Activated CD8-positive, alpha-beta T cell treated with anti-CD3 and anti-CD28 coated beads, Interleukin-2, amount 10 ng/mL, durations not matched to agents 7 days and 5 days (primary cell): Measurements from ENCODE around the gene SBF2. TPM values are rescaled to one million over a fixed set of nuclear protein-coding genes. Genes with fewer than 3 reads are reported as not detected.
"Not testable (repeated sequence)": the region's sequence is repeated elsewhere in the genome, so short reads cannot be mapped to it uniquely, and the experiment has no call there.

Experiments
- ATAC-seq: fragments of 150-1000 bp; cut with Tn5 transposase; one replicate; pipeline ENCODE4 v1.10.0; 2021; ENCODE audit warnings: moderate library complexity
- CTCF ChIA-PET: fragments of 350-600 bp; sonication (Branson Sonifier 250); formaldehyde crosslinking; loops from one replicate; lab custom pipeline; 2021; ENCODE audit warnings: antibody characterized with exemption; lab: Charles Lee
- POLR2A ChIA-PET: fragments of 350-600 bp; sonication (Branson Sonifier 250); formaldehyde crosslinking; loops from one replicate; lab custom pipeline; 2021; ENCODE audit warnings: antibody characterized with exemption; lab: Charles Lee
- DNase-seq: peaks from one replicate; pipeline ENCODE4 v3.0.0-alpha.2; 2020
- H3K27ac Mint-ChIP-seq: one replicate; pipeline ENCODE4 v1.8.0; 2021; ENCODE audit warnings: mild to moderate bottlenecking, mixed read lengths
- H3K27me3 Mint-ChIP-seq: one replicate; pipeline ENCODE4 v1.8.0; 2021; ENCODE audit warnings: low read depth, mixed read lengths
- H3K36me3 Mint-ChIP-seq: one replicate; pipeline ENCODE4 v1.8.0; 2021; ENCODE audit warnings: low read depth, mixed read lengths
- H3K4me1 Mint-ChIP-seq: one replicate; pipeline ENCODE4 v1.8.0; 2021; ENCODE audit warnings: low read depth, mixed read lengths
- H3K4me3 Mint-ChIP-seq: one replicate; pipeline ENCODE4 v1.8.0; 2021; ENCODE audit warnings: mild to moderate bottlenecking, mixed read lengths
- H3K9me3 Mint-ChIP-seq: one replicate; pipeline ENCODE4 v1.8.0; 2022; ENCODE audit warnings: mixed read lengths; ENCODE audit not compliant: insufficient read depth
- total RNA-seq, 2 experiments: library from RNA; stranded (reverse); gene quantifications; one replicate each; pipeline ENCODE4 v1.2.3, GENCODE V29; 2021

SBF2 gene
- total RNA-seq, 2 experiments from 2014 or later: 5.1 to 5.9 TPM

DNA sequence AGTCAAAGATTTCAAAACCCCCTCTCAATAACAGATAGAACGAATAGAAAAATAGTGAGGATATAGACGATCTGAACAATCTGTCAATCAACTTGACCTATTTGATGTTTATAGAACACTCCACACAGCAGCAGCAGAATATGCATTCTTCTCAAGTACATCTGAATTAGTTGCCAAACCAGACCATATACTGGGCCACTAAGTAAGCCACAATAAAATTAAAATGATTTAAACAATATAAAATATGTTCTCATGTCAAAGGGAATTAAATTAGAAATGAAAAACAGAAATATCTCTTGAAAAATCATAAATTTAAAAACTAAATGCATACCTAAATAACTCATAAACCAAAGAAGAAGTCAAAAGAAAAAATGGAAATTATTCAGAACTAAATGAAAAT, 229.2 kb downstream of the SBF2 start:
- ATAC-seq: no peak
- Mint-ChIP-seq H3K36me3 (no peaks in the 10 kb centered on the region), H3K27ac (no peak overlapping the region), H3K4me1 (no peaks in the 10 kb centered on the region), H3K9me3 (no peaks in the 10 kb centered on the region), H3K27me3 (no peaks in the 10 kb centered on the region), H3K4me3 (no peak overlapping the region)
- CTCF ChIA-PET: no interaction called here
- DNase-seq: no peak
- POLR2A ChIA-PET: no interaction called here

DNA sequence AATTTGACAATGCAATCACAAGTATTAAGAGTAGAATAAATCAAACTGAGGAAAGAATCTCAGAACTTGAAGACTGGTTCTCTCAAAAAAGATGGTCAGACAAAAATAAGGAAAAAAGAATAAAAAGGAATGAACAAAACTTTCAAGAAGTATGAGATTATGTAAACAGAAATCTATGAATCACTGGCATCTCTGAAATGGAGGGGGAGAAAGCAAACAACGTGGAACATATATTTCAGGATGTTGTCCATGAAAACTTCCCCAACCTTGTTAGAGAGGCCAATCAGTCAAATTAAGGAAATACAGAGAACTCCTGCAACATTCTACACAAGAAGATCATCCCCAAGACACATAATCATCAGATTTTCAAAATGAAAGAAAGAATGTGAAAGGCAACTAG, 235.7 kb downstream of the SBF2 start:
- H3K4me3 Mint-ChIP-seq: no peak overlapping the region
- H3K9me3 Mint-ChIP-seq: peaks cover 16% of the 10 kb centered on the region
- CTCF ChIA-PET: no interaction called here
- POLR2A ChIA-PET: no interaction called here
- no peak for ATAC-seq
- no peak for DNase-seq
- H3K36me3 Mint-ChIP-seq: no peaks in the 10 kb centered on the region
- no peaks in the 10 kb centered on the region for H3K4me1 Mint-ChIP-seq
- no peaks in the 10 kb centered on the region for H3K27me3 Mint-ChIP-seq
- H3K27ac Mint-ChIP-seq: no peak overlapping the region

DNA sequence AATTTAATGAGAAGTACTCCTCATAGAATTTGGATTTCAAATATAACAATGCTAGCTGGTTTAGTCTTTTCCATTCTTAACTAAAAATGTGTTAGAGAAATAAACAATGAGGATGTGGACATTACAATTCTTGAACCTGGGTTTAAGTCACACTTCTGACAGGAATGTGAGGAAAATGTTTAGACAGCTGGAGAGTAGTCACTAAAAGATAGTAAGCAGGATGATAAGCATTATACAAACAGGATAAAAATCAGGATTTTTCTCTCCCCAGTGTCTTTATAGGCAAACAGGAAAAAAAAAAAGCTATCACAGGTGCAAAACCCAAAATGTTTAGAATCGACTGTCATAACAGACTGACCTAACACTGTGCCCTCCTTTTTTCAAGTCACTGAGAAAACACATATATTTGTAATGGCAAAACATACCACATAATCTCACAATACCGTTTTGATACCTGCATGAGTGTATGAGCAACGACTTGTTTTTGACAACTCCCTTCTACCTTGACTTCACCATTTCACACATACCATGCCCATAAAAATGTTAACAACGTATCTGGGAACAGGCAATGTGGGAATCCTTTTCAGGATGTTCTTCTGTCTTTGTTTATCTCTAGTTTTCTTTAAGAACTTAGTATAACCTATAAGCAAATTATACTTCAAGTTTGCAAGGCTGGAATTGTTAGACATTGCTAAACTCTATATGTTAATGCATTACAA, 242.0 kb downstream of the SBF2 start:
- H3K9me3 Mint-ChIP-seq: peaks cover under 1% of the 10 kb centered on the region
- no peak for DNase-seq
- no peak for ATAC-seq
- no peak overlapping the region for H3K27ac Mint-ChIP-seq
- H3K4me3 Mint-ChIP-seq: no peak overlapping the region
- H3K4me1 Mint-ChIP-seq: no peaks in the 10 kb centered on the region
- H3K27me3 Mint-ChIP-seq: no peaks in the 10 kb centered on the region
- H3K36me3 Mint-ChIP-seq: no peaks in the 10 kb centered on the region
- CTCF ChIA-PET: interaction anchor here (2.4 kb wide), 1 partner anchor 24 kb away, joined by 10 read pairs; no protein-coding TSS in a partner anchor
- POLR2A ChIA-PET: no interaction called here

GRCh38 chr11:10050561-10050960, 243.5 kb downstream of the SBF2 start:
- DNase-seq: no peak
- no peak overlapping the region for H3K27ac Mint-ChIP-seq
- no peak for ATAC-seq
- H3K27me3 Mint-ChIP-seq: no peaks in the 10 kb centered on the region
- H3K4me1 Mint-ChIP-seq: no peaks in the 10 kb centered on the region
- POLR2A ChIA-PET: no interaction called here
- H3K36me3 Mint-ChIP-seq: no peaks in the 10 kb centered on the region
- no peak overlapping the region for H3K4me3 Mint-ChIP-seq
- CTCF ChIA-PET: interaction anchor here (2.4 kb wide), 1 partner anchor 26 kb away, joined by 10 read pairs; no protein-coding TSS in a partner anchor
- H3K9me3 Mint-ChIP-seq: no peaks in the 10 kb centered on the region

DNA sequence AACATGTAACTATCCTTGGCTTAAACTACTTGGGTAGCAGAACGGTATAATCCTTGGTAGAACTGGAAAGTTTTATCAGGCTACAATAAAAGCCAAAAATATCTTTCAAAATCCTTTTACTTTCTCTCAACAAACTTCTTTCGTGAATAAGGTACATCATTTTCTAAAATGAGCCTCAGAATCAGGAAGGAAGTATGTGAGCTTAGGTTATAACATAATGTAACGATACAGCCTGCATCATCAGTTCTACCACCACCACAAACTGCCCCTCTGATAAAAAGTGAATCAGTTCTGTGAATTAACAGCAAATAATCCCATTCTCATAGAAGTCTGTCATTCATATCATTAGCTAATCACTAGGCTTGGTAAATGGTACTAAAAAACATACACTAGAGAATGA, 244.3 kb downstream of the SBF2 start:
- CTCF ChIA-PET: interaction anchor here (1.5 kb wide), 1 partner anchor 27 kb away, joined by 3 read pairs; no protein-coding TSS in a partner anchor
- DNase-seq (no peak), ATAC-seq (no peak)
- Mint-ChIP-seq H3K4me1 (no peaks in the 10 kb centered on the region), H3K9me3 (no peaks in the 10 kb centered on the region), H3K4me3 (no peak overlapping the region), H3K36me3 (no peaks in the 10 kb centered on the region), H3K27me3 (no peaks in the 10 kb centered on the region), H3K27ac (no peak overlapping the region)
- POLR2A ChIA-PET: no interaction called here

DNA sequence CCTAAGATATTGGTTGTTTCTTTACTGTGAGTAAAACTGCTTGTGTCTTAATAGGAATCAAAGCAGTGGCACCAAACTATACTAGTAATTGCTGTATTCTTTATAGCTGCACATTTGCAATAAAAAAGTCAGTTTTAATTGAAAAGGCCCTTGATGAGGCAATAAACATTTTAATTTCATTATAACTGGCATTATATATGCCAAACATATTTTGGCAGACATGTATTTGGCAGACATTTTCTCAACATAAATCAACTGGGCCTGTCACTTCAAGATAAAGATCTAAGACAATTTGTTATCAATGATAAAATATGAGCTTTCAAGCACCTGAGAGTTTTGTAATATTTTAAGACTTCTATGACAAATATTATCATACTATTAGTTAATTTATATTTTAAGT, 245.7 kb downstream of the SBF2 start:
- POLR2A ChIA-PET: no interaction called here
- H3K36me3 Mint-ChIP-seq: peaks cover 6% of the 10 kb centered on the region
- CTCF ChIA-PET: interaction anchor here (1.5 kb wide), 1 partner anchor 29 kb away, joined by 3 read pairs; no protein-coding TSS in a partner anchor
- no peak overlapping the region for H3K27ac Mint-ChIP-seq
- ATAC-seq: no peak
- no peak for DNase-seq
- no peaks in the 10 kb centered on the region for H3K4me1 Mint-ChIP-seq
- H3K9me3 Mint-ChIP-seq: peaks cover 7% of the 10 kb centered on the region
- no peak overlapping the region for H3K4me3 Mint-ChIP-seq
- H3K27me3 Mint-ChIP-seq: no peaks in the 10 kb centered on the region

- no peak for ATAC-seq
- H3K27me3 Mint-ChIP-seq: no peaks in the 10 kb centered on the region
- peaks cover 9% of the 10 kb centered on the region for H3K36me3 Mint-ChIP-seq
- ChIA-PET CTCF (no interaction called here), POLR2A (no interaction called here)
- peaks cover 10% of the 10 kb centered on the region for H3K9me3 Mint-ChIP-seq
- DNase-seq: no peak
- H3K4me1 Mint-ChIP-seq: no peaks in the 10 kb centered on the region
- H3K27ac Mint-ChIP-seq: peak overlapping the region; percentile 43
- no peak overlapping the region for H3K4me3 Mint-ChIP-seq
Observed at GRCh38 chr11:10044618-10045017, 249.4 kb downstream of the SBF2 start.

- no peak for DNase-seq
- Mint-ChIP-seq H3K4me1 (no peaks in the 10 kb centered on the region), H3K9me3 (peaks cover 10% of the 10 kb centered on the region), H3K27ac (no peak overlapping the region), H3K27me3 (no peaks in the 10 kb centered on the region), H3K4me3 (no peak overlapping the region), H3K36me3 (peaks cover 9% of the 10 kb centered on the region)
- no peak for ATAC-seq
- ChIA-PET CTCF (no interaction called here), POLR2A (no interaction called here)
Observed at GRCh38 chr11:10042699-10043098, 251.3 kb downstream of the SBF2 start.

GRCh38 chr11:10041748-10042446, 252.1 kb downstream of the SBF2 start:
- ATAC-seq (no peak), DNase-seq (no peak)
- H3K9me3 Mint-ChIP-seq: peaks cover 10% of the 10 kb centered on the region
- H3K4me1 Mint-ChIP-seq: no peaks in the 10 kb centered on the region
- peaks cover 9% of the 10 kb centered on the region for H3K36me3 Mint-ChIP-seq
- H3K27me3 Mint-ChIP-seq: no peaks in the 10 kb centered on the region
- no peak overlapping the region for H3K4me3 Mint-ChIP-seq
- ChIA-PET CTCF (no interaction called here), POLR2A (no interaction called here)
- H3K27ac Mint-ChIP-seq: no peak overlapping the region

GRCh38 chr11:10041332-10041731, 252.7 kb downstream of the SBF2 start:
- no peak overlapping the region for H3K27ac Mint-ChIP-seq

GRCh38 chr11:10038521-10039302, 255.3 kb downstream of the SBF2 start:
- H3K4me1 Mint-ChIP-seq: no peaks in the 10 kb centered on the region
- H3K36me3 Mint-ChIP-seq: peaks cover 5% of the 10 kb centered on the region
- no peaks in the 10 kb centered on the region for H3K27me3 Mint-ChIP-seq
- POLR2A ChIA-PET: no interaction called here
- no peak for ATAC-seq
- CTCF ChIA-PET: no interaction called here
- H3K27ac Mint-ChIP-seq: no peak overlapping the region
- DNase-seq: no peak
- peaks cover 5% of the 10 kb centered on the region for H3K9me3 Mint-ChIP-seq
- H3K4me3 Mint-ChIP-seq: no peak overlapping the region

More at GRCh38 chr11:10041332-10041731, 252.7 kb downstream of the SBF2 start:
- Mint-ChIP-seq H3K4me3 (no peak overlapping the region), H3K36me3 (peaks cover 9% of the 10 kb centered on the region), H3K9me3 (peaks cover 10% of the 10 kb centered on the region), H3K4me1 (no peaks in the 10 kb centered on the region), H3K27me3 (no peaks in the 10 kb centered on the region)
- no peak for DNase-seq
- POLR2A ChIA-PET: no interaction called here
- CTCF ChIA-PET: no interaction called here
- no peak for ATAC-seq

DNA sequence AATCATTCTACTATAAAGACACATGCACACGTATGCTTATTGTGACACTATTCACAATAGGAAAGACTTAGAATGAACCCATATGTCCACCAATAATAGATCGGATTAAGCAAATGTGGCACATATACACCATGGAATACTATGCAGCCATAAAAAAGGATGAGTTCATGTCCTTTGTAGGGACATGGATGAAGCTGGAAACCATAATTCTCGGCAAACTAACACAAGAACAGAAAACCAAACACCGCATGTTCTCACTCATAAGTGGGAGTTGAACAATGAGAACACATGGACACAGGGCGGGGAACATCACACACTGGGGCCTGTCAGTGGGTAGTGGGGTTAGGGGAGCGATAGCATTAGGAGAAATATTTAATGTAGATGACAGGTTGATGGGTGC, 258.1 kb downstream of the SBF2 start:
- H3K4me1 Mint-ChIP-seq, H3K36me3 Mint-ChIP-seq, H3K27ac Mint-ChIP-seq, DNase-seq, POLR2A ChIA-PET, H3K4me3 Mint-ChIP-seq, ATAC-seq, H3K9me3 Mint-ChIP-seq, CTCF ChIA-PET, H3K27me3 Mint-ChIP-seq: not testable (repeated sequence)
